ENCODE results near the gene ZFP91.

DNA sequence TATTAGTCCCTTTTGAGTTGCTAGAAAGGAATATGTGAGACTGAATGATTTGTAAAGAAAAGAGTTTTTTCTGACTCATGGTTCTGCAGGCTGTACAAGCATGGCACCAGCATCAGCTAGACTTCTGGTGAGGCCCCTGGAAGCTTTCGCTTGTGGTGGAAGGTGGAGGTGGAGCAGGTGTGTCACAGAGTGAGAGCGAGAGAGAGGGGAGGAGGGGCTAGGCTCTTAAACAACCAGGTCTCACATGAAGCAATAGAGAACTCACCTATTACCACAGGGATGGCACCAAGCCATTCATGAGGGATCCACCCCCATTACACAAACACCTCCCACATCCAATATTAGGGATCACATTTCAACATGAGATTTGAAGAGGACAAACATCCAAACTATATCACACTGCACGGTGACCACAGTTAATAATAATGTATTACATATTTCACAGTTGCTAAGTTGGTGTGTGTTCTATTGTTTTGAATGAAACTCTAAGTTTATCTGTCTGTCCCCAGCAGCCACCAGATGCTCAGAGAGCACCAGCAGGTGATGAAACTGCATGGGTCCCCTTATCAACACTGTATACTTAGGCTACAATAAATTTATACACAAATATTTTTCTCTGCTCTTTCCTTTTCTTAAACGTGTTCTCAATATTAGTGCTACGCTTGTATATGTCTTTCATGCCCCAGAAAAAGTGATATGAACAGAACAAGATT is 14.1 kb downstream of the ZFP91 start:
- TF ChIP-seq, protein P1, sequence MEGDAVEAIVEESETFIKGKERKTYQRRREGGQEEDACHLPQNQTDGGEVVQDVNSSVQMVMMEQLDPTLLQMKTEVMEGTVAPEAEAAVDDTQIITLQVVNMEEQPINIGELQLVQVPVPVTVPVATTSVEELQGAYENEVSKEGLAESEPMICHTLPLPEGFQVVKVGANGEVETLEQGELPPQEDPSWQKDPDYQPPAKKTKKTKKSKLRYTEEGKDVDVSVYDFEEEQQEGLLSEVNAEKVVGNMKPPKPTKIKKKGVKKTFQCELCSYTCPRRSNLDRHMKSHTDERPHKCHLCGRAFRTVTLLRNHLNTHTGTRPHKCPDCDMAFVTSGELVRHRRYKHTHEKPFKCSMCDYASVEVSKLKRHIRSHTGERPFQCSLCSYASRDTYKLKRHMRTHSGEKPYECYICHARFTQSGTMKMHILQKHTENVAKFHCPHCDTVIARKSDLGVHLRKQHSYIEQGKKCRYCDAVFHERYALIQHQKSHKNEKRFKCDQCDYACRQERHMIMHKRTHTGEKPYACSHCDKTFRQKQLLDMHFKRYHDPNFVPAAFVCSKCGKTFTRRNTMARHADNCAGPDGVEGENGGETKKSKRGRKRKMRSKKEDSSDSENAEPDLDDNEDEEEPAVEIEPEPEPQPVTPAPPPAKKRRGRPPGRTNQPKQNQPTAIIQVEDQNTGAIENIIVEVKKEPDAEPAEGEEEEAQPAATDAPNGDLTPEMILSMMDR (conservative IDR thresholded peaks at IDR 0.05; ENCODE audit: low read depth in 2 of 2) = no peak
- no peak for TF ChIP-seq POLR2AphosphoS5 (IDR thresholded peaks at IDR 0.05; ENCODE audit: low read depth)
- no peak for TF ChIP-seq EZH2 (IDR thresholded peaks at IDR 0.05; ENCODE audit: low read depth, unreplicated experiment)
- no peak for TF ChIP-seq EZH2phosphoT487 (IDR thresholded peaks at IDR 0.05; ENCODE audit: unreplicated experiment)
- TF ChIP-seq, protein P2, sequence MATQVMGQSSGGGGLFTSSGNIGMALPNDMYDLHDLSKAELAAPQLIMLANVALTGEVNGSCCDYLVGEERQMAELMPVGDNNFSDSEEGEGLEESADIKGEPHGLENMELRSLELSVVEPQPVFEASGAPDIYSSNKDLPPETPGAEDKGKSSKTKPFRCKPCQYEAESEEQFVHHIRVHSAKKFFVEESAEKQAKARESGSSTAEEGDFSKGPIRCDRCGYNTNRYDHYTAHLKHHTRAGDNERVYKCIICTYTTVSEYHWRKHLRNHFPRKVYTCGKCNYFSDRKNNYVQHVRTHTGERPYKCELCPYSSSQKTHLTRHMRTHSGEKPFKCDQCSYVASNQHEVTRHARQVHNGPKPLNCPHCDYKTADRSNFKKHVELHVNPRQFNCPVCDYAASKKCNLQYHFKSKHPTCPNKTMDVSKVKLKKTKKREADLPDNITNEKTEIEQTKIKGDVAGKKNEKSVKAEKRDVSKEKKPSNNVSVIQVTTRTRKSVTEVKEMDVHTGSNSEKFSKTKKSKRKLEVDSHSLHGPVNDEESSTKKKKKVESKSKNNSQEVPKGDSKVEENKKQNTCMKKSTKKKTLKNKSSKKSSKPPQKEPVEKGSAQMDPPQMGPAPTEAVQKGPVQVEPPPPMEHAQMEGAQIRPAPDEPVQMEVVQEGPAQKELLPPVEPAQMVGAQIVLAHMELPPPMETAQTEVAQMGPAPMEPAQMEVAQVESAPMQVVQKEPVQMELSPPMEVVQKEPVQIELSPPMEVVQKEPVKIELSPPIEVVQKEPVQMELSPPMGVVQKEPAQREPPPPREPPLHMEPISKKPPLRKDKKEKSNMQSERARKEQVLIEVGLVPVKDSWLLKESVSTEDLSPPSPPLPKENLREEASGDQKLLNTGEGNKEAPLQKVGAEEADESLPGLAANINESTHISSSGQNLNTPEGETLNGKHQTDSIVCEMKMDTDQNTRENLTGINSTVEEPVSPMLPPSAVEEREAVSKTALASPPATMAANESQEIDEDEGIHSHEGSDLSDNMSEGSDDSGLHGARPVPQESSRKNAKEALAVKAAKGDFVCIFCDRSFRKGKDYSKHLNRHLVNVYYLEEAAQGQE (IDR thresholded peaks at IDR 0.05; ENCODE audit: unreplicated experiment) = no peak
- no peak for TF ChIP-seq ZNF114 (CRISPR knock-in tag; IDR thresholded peaks at IDR 0.05)
- TF ChIP-seq, protein P3, sequence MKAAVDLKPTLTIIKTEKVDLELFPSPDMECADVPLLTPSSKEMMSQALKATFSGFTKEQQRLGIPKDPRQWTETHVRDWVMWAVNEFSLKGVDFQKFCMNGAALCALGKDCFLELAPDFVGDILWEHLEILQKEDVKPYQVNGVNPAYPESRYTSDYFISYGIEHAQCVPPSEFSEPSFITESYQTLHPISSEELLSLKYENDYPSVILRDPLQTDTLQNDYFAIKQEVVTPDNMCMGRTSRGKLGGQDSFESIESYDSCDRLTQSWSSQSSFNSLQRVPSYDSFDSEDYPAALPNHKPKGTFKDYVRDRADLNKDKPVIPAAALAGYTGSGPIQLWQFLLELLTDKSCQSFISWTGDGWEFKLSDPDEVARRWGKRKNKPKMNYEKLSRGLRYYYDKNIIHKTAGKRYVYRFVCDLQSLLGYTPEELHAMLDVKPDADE (IDR thresholded peaks at IDR 0.05) = no peak
- no peak for TF ChIP-seq STAT1 (IDR thresholded peaks at IDR 0.05; ENCODE audit: unreplicated experiment)
